ENCODE results near the gene MAP3K14.

The MAP3K14 gene

GRCh38 chr17:45357364-45357997, 40.7 kb upstream of the MAP3K14 start:
- DNase-seq (ENCODE audit: low read depth), result no peak
- no peak overlapping the region for H3K4me3 ChIP-seq (ENCODE audit: low read length)
- no peak for TF ChIP-seq CTCF (conservative IDR thresholded peaks at IDR 0.05; ENCODE audit: low read depth, low read length)

GRCh38 chr17:45355087-45355486, 38.3 kb upstream of the MAP3K14 start:
- no peak for DNase-seq (ENCODE audit: low read depth)
- no peak for TF ChIP-seq CTCF (conservative IDR thresholded peaks at IDR 0.05; ENCODE audit: low read depth, low read length)
- H3K4me3 ChIP-seq (ENCODE audit: low read length), result no peak overlapping the region

GRCh38 chr17:45353043-45353442, 36.2 kb upstream of the MAP3K14 start:
- DNase-seq (ENCODE audit: low read depth), result no peak
- H3K4me3 ChIP-seq (ENCODE audit: low read length), result no peak overlapping the region
- no peak for TF ChIP-seq CTCF (conservative IDR thresholded peaks at IDR 0.05; ENCODE audit: low read depth, low read length)

- no peak for DNase-seq (ENCODE audit: low read depth)
- TF ChIP-seq CTCF (conservative IDR thresholded peaks at IDR 0.05; ENCODE audit: low read depth, low read length), result no peak
- H3K4me3 ChIP-seq (ENCODE audit: low read length), result no peak overlapping the region
Measured at GRCh38 chr17:45351831-45352230, 35.0 kb upstream of the MAP3K14 start.

GRCh38 chr17:45347444-45347843, 30.6 kb upstream of the MAP3K14 start:
- H3K4me3 ChIP-seq (ENCODE audit: low read length), result no peak overlapping the region
- DNase-seq (ENCODE audit: low read depth), result no peak
- TF ChIP-seq CTCF (conservative IDR thresholded peaks at IDR 0.05; ENCODE audit: low read depth, low read length), result no peak

- no peak for TF ChIP-seq CTCF (conservative IDR thresholded peaks at IDR 0.05; ENCODE audit: low read depth, low read length)
- no peak for DNase-seq (ENCODE audit: low read depth)
- no peak overlapping the region for H3K4me3 ChIP-seq (ENCODE audit: low read length)
Measured at GRCh38 chr17:45346216-45347015, 29.6 kb upstream of the MAP3K14 start.

Measured in retinal pigment epithelial cell (primary cell).